ENCODE measurements around the gene ENPP7.

- no peak for TF ChIP-seq CTCF (IDR thresholded peaks at IDR 0.05)
- TF ChIP-seq POLR2A (IDR thresholded peaks at IDR 0.05): no peak
These were observed 55.4 kb downstream of the ENPP7 start for GRCh38 chr17:79785900-79786810.
